ENCODE data around the gene NPHP3.

NPHP3 gene

DNA sequence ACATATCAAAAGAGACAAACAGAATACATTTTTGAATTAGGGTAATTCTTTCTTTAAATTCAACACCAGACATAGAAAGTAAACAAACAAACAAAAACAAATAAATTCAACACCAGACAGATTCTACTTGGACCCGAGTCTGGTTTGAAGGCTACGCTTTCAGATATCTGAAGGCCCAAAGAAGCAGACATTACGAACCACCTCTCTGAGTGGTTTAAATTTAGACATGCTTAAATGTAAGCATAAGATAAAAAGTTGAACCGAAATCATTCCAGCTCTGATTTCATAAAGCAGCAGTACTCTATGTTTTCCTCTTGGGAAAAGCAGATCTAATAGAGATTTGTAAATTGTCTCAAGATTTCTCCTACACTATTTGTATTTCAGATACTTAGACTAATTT, 32.2 kb downstream of the NPHP3 start:
- DNase-seq (ENCODE audit: low read depth in 4 of 4, low spot score in 1 of 4), result no peak

DNA sequence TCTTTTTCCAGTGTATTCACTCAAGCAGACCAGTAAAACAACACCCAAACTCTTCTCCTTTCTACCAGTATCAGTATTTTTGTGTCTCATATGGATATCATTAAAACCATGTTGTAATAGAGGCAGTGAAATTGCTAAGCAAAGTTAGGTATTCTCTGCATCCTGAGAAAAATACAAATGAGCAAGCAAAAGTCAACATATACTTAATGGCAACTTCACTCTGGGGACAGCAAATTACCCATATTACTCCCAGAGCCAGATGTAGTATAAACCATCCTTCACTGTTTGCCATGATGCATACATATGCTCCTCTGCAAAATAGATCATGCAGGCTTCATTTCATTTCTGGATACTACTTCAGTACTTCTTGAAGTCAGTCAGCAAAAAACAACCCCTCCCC, 40.0 kb downstream of the NPHP3 start:
- DNase-seq (ENCODE audit: low read depth in 4 of 4, low spot score in 1 of 4), result no peak

DNA sequence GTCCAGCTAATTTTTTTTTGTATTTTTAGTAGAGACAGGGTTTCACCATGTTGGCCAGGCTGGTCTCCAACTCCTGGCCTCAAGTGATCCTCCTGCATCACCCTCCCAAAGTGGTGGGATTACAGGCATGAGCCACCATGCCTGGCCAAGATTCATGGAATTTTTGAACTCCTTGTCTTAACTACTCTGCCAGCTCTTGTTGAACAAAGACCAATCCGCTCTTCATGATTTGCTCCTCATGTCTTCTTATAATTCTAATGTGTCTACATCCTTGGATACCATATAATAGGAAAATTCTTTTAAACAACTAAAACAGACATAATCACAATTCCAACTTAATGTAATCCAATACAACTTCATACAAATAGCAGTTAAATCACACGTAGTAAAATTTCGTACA, 40.8 kb downstream of the NPHP3 start:
- no peak for DNase-seq (ENCODE audit: low read depth in 4 of 4, low spot score in 1 of 4)

DNA sequence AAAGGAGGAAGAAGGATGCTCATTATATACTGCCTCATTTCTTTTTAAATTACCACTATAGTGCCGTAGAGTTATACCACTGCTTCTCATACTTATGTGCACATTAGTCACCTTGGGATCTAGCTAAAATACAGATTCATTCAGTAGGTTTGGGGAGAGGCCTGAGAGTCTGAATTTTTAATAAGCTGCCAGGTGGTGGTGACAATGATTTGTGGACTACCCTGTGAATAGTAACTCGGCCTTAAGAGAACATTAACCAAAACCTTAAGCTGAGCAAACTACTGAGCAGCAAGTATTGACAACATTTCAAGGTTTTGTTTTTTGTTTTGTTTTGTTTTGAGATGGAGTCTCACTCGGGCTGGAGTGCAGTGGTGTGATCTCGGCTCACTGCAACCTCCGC, 42.3 kb downstream of the NPHP3 start:
- DNase-seq (ENCODE audit: low read depth in 4 of 4, low spot score in 1 of 4), result no peak

DNA sequence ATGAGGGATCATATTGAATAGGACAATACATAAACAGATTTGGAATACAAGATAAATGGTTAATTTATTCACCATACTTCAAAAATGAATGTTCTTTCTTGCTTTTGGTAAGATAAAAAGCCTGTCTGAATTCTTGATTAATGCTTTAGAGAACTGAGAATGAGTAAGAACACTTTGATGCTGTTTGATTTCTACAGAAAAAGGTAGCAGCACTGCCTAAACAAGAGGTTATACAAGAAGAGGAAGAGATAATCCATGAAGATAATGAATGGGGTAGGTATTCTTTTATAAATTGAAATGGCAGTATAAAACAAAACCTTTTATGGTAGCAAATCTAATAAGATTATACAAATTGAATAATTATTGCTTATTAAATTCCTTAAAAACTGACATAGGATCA, 46.8 kb downstream of the NPHP3 start:
- DNase-seq (ENCODE audit: low read depth in 4 of 4, low spot score in 1 of 4), result no peak

DNA sequence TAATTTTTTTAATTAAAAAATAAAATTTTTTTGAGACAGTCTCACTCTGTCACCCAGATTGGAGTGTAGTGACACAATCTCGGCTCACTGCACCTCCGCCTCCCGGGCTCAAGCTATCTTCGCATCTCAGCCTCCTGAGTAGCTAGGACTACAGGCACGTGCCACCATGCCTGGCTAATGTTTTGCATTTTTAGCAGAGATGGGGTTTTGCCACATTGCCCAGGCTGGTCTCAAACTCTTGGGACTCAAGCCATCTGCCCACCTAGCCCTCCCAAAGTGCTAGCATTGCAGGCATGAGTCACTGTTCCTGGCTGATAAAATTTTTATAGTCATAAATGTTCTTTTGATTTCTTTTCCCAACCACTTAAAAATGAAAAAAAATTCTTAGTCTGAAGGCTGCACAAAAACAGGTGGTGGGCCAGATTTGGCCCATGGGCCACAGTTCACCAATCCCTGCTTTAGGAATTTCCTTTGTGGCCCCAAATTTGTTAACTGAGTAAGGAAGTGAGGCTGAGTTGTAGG, 52.9 kb downstream of the NPHP3 start:
- DNase-seq (ENCODE audit: low read depth in 4 of 4, low spot score in 1 of 4), result no peak

DNA sequence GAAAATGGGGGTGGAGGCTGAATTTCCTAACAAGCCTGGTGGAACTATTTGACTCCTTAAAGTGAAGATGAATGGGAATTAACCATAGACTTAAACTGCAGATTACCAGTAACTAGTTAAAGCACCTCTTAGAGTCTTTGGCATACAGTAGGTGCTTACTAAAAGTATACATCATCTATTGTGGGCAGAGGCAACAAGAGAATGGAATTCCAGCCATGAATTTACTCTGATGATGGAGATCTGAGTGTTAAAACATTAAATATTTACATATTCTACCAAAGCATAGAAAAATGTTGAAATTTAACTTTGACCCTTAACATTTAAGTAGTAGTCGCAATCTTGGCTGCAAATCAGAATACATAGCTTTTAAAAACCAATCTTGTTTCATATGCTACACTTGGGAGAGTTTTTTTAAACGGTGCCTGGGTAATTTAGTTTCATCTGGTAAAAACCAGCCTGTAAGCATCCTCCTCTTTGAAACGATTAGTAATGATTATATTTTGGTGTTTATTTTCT, 56.9 kb downstream of the NPHP3 start:
- no peak for DNase-seq (ENCODE audit: low read depth in 4 of 4, low spot score in 1 of 4)

DNA sequence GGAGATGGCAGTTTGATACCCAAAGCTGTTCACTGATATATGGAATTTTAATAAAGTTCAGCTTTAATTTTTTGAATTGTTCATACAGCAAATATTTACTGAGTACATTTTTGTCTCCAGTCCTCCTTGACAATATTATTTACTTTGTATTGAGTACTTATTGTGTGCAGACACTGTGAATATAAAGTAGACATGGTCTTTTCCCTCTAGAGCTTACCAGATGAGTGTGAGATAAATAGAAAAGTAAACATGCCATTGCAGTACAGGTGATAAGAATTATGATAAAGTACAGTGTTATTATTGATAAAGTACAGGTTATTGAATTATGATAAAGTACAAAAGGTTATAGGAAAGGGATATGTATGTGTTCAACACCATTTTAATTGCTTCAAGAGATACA, 60.0 kb downstream of the NPHP3 start:
- DNase-seq (ENCODE audit: low read depth in 4 of 4, low spot score in 1 of 4), result no peak

DNA sequence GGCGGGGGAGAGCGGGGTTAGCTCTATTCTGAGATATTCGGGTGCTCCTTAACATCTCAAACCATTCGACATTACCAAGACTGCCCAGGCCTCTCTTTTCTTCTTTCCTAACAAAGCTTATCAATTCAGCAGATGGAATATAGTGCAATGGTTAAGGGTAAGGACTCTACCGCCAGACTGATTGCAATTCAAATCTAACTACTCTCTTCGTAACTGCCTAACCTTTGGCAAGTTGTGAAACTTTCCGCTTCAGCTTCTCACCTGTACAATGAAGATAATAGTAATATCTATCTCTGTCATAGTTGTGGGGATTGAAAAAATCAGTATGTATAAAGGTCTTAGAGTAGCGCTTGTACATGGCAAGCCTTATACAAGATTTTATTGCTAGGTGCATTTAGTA, 61.1 kb downstream of the NPHP3 start:
- no peak for DNase-seq (ENCODE audit: low read depth in 4 of 4, low spot score in 1 of 4)

DNA sequence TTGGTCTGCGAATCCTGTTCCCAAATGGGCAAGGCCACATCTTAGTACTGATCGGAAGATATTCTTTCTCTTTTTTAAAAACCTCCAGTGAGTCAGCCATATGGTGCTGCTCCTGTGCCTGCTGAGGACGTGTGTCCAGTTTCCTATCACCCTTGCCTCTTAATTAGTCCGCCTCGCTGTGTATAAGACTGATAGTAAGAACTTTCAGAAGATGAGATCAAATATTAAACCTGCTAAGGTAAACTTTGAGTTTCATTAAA, 61.5 kb downstream of the NPHP3 start:
- DNase-seq (ENCODE audit: low read depth in 4 of 4, low spot score in 1 of 4), result no peak

DNA sequence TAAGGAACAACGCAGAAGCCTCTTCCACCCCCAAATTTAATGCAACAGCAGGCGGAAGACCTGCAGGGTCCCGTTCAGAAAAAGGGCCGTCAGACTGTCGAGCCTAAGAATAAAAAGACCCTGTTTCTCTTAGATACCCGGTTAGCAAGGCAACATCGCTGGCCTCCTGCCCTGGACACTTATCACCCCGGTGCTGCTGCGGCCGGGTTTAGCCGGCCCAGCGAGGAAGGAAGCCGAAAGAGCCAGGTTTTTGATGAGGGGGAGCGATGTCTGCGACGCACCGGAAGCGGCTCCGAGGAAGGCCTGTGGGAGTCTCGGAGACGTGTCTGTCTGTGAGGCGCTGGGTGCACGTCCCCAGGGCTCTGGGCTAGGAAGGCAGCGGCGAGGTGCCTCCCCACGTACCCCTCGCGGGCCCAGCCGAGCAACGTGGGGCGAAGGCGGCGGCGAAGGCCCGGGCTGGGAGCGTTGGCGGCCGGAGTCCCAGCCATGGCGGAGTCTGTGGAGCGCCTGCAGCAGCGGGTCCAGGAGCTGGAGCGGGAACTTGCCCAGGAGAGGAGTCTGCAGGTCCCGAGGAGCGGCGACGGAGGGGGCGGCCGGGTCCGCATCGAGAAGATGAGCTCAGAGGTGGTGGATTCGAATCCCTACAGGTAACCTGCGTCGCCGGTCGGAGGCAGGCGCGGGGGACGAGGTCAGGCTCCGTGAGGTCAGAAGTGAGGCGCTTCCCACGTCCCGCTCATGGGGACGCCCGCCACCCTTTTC, 62.0 kb downstream of the NPHP3 start, which contains the start of gene UBA5:
UBA5 (plus strand) TSS at position 278 of the 759 bp plus-strand sequence; CDS start at position 487, 209 bp downstream.
- DNase-seq (ENCODE audit: low read depth in 4 of 4, low spot score in 1 of 4), result peak; percentile 36 to 57 (median 47)

DNA sequence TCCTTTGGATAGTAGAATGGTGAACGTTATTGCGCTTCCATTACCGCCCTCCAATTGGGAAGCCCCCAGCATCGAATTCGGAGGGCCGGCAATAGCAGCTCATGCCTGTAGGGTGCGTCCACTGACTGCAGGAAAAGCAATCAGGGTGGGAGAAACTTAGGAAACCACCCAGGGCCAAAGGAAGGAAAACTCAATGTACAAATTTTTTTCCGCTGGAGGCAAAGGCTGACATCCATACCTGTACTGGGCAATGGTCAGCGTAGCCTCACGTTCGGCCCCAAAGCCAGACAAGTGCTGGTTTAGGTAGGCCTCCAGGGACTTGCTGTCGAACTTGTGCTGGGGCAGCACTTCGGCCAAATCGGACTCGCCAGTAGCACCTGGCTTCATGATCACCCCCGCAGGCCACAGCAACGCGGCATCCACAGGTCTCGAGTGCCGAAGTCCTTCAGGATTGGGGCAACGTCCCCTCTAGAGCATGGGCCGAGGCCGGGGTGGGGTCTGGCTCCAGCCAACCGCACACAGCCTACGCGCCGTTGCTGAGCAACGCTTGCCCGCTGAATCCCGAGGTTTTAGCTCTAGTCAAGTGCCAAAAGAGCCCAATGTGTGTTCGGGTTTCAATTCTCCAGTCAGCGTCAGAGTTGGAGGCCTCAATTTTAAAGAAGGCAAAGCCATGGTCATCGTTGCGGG, 62.7 kb downstream of the NPHP3 start, which contains the start of gene ACAD11:
ACAD11 (minus strand) TSS at position 445 of the 687 bp plus-strand sequence; CDS start at position 387, 58 bp downstream.
- peak in 1 of 4 experiments; percentile 29 for DNase-seq (ENCODE audit: low read depth in 4 of 4, low spot score in 1 of 4)

DNA sequence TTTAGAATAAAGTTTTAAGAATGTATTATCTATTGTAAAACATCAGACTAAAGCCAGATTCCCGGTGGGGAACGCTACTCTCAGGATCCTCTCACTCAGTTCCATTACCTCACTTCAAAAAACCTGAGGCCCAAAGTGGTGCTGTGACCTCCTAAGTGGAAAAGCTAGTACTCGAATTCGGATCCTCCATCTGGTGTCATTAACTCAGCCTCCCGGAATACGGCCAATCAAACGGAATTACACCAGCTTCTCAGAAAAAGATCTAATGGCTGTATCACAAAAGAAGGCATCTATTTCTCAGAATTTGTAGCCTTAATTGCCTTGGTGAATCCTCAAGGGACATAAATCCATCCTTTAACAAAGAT, 63.2 kb downstream of the NPHP3 start:
- DNase-seq (ENCODE audit: low read depth in 4 of 4, low spot score in 1 of 4), result no peak

DNA sequence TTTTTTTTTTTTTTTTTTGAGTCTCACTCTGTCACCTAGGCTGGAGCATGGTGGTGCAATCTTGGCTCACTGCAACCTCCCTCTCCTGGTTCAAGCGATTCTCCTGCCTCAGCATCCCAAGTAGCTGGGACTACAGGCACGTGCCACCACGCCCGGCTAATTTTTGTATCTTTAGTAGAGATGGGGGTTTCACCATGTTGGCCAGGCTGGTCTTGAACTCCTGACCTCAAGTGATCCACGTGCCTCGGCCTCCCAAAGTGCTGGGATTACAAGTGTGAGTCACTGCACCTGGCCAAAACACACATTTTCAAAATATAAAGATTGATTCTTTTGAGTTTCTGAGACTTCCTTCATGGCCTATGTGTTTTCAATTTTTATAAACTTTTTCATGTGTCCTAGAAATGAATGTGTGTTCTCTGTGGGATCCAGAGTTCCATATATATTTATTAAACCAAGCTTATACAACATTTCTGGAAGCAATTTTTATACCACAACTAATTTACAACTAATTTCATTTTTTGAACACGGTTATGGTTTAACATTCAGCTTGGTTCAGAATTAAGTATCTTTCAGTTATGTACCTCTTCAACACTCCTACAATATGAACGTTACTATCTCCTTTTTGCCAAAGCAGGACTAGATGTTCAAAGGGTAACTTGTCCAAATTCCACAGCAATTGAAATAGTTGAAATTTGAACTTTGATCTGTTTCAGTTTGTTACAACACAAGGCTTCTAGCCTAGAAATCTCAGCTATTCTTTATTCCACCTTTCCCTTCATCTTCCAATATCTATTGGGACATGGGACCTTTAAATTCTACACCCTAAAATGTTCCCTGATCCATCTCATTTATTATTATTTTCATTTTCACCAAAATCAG, 64.1 kb downstream of the NPHP3 start:
- DNase-seq (ENCODE audit: low read depth in 4 of 4, low spot score in 1 of 4), result no peak

DNA sequence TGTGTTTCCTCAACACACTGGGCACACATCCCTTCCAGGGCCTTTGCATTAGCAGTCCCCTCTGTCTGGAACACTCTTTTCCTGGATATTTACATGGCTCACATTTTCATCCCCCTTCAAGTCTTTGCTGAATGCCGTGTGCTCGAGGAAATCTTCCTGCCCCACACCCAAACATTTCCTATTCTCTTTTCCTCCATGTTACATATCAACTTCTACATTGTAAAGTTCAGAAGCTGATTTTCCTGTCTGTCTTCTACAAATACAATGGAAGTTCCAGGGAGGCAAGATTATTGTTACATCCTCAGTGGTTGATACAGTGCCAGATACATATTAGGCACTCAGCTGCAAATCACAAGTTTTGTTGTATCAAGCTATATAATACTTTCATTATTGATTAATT, 66.7 kb downstream of the NPHP3 start:
- no peak for DNase-seq (ENCODE audit: low read depth in 4 of 4, low spot score in 1 of 4)

DNA sequence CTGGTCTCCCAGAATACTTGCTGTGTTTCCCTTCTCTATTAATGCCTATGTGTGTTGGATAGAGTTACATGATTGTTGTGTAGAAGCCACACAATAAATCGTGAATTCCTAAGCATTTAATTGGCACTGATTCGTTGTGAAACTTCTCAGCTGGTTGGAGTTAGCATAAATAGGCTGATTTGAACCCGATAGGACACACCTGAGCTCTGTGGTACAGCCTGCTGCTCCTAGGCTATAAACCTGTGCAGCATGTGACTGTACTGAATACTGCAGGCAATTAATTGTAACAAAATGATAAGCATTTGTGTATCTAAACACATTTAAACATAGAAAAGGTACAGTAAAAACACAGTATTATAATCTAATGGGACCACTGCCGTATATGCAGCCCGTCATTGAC, 67.5 kb downstream of the NPHP3 start:
- no peak for DNase-seq (ENCODE audit: low read depth in 4 of 4, low spot score in 1 of 4)

DNA sequence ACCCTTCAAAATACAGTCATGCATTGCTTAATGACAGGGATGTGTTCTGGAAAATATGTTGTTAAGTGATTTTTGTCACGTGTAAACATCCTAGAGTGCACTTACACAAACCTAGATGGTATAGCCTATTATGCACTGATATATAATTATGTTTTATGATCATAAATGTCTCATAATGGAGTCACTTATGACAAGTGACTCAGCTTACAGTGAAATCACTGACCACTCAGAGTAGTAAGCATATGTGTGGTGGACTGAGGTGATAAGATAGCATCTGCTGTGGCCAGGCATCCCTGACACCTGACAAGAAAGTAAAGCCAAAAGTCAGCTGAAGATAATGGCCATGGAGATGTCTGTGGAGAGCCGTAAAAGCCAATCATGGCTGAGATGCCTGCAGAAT, 68.0 kb downstream of the NPHP3 start:
- no peak for DNase-seq (ENCODE audit: low read depth in 4 of 4, low spot score in 1 of 4)

DNA sequence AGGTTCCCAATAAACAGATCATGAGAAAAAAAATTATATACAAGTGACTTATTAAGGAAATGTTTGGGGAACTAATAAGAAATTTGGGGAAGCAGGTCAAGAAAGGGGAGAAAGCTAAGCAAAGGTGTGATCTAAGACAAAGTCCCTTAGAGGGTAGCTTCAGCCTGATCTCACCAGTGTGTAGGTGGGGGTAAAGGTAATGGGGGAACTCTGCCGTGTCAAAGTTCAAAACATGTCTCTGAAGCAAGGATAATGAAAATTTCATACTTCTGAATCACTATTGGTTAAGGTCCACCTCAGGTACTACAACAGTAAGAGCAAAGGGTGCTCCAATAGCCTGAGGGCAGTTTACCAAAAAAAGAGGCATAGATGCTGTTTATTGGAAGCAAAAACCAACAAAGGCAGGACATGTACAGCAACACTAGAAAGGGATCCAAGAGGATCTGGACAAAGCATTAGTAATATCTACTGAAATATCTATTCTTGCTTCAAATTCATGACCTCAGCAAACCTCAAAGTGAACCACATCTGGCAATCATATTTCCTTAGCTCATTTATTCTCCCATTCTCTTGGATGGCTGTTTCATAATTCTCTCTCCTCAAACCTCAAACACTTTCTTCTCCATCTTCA, 69.5 kb downstream of the NPHP3 start:
- no peak for DNase-seq (ENCODE audit: low read depth in 4 of 4, low spot score in 1 of 4)

DNA sequence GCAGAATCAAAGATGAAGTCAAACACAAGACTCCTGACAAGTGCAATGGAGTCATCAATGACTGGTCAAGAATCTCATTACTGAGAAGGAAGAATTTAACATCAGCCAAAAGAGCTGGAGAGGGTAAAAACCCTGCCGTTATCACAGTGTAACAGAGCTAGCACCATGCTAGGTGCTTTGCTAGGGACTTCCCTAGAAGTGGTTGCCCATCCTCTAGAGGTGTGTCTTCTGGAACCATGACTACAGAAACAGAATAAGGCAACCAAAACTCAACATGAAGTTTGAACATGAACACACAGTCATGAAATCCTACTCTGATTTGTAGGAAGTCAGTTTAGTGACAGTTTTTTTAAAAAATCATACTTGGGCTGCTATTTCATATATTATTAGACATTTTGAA, 72.1 kb downstream of the NPHP3 start:
- DNase-seq (ENCODE audit: low read depth in 4 of 4, low spot score in 1 of 4), result no peak

DNA sequence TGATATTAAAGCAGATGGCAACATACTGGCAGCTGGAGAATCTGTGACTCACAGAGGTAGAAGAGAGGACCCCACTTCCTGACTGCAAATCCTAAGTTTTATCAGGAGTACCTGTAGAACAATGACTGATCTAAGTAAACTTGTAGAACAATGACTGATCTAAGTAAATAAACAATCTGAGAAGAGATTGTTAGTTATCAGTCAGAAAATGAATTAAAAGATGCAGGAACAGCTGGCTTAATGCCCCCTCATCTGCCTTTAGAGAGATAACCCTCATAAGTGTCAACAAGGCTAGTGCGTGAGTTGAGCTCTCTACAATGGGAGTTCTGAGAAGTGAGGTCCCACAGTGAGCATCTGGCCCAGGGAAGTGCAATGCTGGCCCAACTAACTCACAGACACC, 77.2 kb downstream of the NPHP3 start:
- DNase-seq (ENCODE audit: low read depth in 4 of 4, low spot score in 1 of 4), result no peak

DNA sequence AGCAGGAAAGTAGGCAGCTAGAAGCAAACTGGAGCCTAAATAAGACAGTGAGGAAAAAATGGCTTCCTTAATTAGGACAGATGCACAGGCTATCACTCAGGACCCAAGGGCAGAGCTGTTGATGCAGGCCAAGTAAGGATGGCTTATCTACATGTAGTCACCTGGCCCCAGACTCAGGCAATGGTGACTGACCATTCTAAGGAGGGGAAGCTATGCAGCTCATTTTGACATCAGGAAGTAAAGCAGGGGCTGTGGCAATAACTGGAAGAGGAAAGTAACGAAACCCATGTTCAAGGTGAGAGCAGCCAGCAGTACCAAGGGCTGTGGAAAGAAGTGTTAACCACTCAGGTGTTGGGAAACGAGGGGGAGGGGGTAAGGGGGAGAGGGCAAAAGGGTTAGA, 78.8 kb downstream of the NPHP3 start:
- no peak for DNase-seq (ENCODE audit: low read depth in 4 of 4, low spot score in 1 of 4)
